Measurements from ENCODE around the gene VEPH1.

The VEPH1 gene

DNA sequence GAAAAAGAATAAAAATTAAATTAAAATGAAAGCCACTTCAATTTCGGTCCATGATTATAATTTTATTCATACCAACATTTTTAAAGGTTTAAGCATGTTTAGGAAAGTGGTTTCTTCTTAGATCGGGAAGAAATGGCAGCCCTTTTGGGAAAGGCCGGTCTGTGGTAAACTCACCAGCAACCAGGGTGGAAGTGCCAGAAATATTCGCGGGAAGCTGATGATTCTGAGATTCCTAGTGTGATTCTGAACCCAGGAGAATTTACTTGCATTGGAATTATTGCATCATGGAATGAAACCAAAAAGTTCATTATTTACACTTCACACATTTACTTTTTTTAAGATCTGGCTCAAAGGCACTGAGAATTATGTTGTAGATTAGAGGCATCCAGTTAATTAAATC is 246.1 kb downstream of the VEPH1 start:
- no peak for DNase-seq (ENCODE audit: low read depth)

DNA sequence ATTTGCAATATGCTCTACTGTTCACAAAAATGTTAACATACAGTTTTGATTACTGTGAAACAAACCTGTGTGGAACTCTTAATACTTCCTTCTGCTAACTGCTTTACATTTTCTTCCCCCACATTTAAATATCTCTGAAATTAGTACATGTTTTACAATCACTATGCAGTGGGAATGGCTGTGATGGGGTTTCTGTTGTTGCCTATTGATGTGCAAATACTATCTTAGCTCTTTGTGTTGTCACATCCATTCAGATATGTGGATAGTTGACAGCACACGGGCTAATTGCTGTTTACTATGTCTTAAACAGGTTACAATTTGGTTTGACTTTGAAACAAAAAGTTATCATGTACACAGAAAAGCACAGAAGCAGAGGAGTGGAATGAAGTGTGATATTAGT is 247.4 kb downstream of the VEPH1 start:
- DNase-seq (ENCODE audit: low read depth), result no peak

DNA sequence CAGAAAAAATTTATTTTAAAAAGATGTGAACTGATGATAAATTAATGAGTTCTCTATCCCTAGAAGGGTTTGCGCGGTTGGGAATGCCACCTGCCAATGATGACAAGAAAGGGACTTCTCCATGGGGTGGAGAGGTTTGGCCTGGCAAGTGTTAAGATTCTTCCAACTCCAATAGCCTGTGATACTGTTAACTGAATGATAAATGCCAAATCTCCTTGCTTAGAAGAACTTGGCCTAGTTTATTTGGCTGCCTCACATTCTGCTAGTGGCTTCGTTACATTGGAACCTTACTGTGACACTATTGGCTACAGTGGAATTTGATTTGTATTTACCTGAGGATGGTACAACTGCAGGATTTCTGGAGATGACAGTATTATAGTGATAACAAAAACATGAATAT is 251.5 kb downstream of the VEPH1 start:
- DNase-seq (ENCODE audit: low read depth), result no peak

DNA sequence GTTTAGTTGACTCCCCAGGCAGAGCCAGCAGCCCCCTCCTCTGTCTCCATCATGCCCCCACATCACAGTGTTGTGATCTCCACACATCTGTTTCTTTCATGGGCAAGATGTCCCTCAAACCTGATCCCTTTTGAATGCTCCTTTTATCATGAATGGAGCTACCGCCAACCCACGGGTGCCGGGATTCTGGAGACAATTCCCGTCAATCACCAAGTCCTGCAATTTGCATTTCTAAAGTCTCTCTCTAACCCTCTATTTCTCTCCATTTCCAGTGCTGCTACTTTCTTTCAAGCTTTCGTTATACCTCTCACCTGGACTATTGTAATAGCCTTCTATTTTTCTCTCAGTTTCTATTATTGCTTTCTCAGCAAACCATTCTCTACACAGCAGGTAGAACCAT is 253.6 kb downstream of the VEPH1 start:
- DNase-seq (ENCODE audit: low read depth), result no peak

DNA sequence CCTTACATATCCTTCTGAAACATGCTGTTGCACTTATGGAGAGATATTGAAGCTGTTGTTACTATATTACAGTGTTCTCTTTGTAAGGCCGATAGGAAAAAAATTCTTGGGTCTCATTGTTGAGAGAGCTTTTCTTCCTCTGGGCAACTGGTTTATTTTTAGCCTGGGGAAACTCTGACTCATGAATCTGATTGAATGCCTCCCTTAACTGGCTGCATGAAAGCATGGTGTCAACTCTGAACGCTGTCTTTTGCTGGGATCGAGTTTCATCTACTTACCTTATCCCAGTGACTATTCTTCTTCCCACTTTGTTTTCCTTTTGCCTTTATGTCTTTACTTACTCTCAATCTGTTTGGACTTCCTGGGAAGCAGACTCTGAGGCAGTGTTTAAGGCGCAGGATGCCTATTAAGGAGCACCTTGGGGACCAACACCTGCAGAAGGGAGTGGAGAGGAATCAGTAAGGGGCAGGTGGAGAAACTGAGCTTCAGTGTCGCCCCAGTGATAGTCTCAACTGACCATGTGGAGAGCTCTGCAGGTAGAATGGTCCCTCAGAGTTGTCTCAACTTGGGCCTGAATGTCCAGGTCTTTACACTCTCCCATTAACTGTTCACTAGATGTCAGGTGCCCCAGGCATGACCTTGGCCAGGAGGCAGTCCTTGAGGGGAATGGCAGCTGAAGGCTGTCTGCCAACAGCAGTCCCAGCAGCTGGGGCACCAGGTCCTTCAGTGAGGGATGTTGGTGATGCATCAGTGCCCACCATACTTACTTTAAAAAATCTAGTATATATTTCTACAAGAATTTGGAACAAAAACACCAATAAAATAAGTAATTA is 254.4 kb downstream of the VEPH1 start:
- peak; percentile 71 for DNase-seq (ENCODE audit: low read depth)

DNA sequence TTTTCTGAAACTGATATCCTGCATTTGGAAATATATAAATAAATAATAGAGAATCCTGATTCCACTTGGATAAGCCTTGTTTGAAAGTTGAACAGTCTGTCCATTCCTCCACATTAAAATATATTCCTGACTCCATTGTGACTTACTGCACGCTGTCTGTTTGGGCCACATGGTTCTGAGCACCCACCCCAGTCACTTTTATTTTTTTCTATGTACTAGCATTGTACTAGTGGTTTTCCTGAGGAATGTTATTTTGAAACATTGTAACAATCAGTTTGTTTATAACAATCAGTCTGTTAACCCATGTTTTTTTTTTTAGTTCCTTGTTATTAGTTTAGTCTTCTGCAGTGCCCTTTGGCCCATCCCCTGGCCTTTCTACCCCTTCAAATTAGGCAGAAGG is 255.8 kb downstream of the VEPH1 start:
- DNase-seq (ENCODE audit: low read depth), result no peak

DNA sequence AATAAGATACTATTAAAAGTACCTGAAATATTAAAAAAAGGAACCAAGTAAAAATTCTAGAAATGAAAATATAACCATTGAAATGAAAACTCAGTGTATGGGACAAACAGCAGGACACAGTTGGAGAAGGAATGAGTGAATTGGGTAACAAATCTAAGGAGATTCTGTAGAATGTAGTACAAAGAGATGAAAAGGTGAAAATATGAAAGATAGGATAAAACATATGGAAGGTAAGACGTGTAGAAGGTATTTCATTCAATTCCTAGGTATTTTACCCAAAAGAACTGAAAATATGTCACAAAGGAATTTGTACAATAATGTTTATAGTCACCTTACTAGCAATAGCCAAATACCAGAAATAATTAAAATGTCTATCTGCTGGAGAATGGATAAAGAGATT is 260.4 kb downstream of the VEPH1 start:
- DNase-seq (ENCODE audit: low read depth), result no peak

DNA sequence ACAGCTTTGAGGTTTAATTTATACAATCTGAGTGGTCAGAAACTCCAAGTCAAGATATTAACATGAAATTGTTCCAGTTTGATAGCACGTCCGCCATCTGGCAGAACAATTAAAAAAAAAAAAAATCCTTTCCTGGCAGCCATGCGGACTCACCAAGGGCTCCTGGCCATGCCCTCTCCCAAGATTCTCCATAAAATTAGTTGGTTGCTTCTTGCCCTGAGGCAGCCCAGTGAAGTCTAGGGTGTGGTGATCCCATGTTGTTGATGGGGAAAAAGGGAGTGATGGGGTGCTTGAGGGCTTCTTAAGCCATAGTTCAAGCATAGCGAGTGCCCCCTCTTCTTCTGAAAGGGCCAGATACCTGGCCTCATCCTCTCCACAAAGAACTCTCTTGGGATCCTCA is 261.6 kb downstream of the VEPH1 start:
- no peak for DNase-seq (ENCODE audit: low read depth)

DNA sequence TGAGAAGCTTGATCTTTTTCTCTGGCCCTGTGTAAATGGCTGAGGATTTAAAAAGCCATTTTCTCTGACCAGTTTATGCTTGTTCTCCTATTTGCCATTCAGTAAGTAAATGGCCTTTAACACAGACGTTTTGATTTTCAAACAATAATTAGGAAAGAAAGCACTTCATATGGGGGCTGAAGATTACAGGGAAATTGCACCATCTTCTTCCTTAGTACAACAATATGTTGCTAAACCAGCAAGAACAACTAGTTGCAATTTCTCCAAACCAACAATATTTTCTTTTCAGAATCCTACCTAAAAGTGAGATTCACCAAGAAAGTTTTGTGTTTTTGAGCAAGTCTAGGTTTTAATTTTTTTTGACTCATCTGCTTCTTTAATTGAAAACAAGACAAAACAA is 262.8 kb downstream of the VEPH1 start:
- no peak for DNase-seq (ENCODE audit: low read depth)

DNA sequence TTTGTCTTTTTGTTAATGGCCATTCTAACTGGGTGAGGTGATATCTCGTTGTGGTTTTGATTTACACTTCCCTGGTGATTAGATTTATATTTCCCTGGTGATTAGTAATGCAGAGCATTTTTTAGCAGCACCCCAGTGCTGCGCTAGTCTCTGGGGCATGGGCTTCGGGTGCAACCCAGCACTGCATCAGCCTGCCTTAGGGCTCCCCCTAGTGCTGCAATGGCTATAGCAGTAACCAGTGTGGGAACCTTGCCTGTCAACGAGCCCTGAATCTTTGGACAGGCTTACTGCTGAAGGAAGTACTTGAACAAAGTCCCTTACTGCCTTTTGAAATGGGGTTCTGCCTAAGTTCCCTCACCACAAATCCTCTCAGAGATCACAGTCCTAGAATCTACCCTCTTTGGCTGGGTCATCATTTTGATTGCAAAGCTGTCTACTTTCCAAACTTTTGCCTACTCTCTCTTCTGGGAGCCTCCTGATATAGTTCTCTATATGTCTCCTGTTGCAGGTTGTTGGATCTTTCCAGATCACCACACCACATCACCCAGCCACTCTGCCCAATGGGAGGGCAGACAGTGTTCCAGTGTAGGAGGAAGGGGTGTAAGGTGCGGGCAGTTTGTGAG is 264.0 kb downstream of the VEPH1 start:
- DNase-seq (ENCODE audit: low read depth), result no peak

DNA sequence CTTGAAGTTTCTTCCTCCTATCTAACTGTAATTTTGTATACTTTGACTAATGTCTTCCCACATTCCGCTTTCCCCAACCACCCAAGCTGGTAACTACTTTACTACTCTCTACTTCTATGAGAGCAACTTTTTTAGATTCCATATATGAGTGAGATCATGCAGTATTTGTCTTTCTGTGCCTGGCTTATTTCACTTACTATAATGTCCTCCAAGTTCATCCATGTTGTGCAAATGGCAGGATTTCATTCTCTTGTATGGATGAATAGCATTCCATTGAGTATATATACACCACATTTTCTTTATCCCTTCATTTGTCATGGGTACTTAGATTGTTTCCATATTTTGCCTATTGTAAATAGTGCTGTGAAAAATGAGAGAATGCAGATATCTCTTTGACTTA is 264.8 kb downstream of the VEPH1 start:
- DNase-seq (ENCODE audit: low read depth), result no peak

DNA sequence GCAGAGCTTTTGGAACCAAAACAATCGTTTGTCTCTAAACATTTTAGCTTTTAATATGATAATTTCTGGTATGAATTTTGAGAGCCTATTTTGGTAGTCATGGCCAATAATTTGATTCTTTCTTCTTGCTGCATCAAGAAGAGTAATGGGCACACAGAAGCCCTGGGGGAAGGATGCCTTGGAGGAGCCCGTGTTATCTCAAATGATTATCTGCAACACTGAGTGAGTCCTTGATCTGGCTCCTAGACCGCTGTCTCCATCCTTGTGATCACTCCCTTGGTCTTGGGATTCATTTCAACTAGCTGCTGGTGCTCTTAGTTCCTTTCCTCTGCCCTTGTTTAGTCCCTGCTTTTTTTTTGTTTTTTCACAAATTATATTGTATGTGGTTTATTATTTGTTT is 265.3 kb downstream of the VEPH1 start:
- DNase-seq (ENCODE audit: low read depth), result no peak

DNA sequence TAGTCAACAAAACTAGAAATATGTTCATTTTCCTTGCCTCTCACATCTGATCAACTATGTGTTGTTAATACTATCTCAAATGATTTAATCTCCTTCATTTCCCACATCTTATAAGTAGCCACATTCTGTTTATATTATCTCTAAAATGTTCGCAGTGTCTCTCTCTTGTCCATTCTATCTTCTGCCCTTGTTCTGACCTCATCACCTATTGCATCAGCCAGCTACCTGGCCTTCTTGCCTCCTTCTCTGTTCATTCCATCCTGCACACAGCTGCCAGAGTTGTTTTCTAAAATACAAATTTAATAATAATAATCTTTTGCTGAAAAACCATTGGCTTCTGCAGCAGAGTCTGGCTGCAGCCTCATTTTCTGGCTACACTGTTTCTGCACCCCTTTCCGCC is 267.9 kb downstream of the VEPH1 start:
- no peak for DNase-seq (ENCODE audit: low read depth)

DNA sequence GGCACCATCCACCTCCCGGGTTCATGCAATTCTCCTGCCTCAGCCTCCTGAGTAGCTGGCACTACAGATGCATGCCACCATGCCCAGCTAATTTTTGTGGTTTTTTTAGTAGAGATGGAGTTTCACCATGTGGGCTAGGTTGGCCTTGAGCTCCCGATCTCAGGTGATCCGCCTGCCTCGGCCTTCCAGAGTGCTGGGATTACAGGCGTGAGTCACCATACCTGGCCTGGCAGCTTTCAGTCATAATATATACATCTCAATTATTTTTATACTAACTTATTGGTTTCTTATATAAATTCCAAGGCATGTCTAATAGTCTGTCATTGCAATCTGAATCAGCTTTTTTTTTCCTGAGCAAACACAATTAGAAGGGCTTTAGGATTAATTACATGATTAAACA is 269.3 kb downstream of the VEPH1 start:
- no peak for DNase-seq (ENCODE audit: low read depth)

DNA sequence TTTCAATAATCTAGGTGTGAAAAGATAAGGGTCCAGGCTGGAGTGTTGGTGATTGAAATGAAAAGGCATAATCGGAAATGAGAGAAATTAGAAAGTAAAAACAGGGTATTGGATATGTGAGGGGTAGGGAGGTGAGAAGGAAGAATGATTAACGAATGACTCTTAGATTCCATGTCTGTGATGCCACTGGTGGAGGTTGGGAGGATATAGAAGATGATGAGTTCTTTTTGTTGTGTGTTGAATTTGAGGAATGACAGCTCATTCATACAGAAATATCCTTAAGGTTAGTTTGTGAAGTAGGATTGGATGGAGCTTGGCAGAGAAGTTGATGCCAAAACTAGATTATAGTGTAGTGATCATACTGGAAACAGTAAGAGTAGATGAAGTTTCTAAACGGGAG is 271.1 kb downstream of the VEPH1 start:
- DNase-seq (ENCODE audit: low read depth), result no peak

DNA sequence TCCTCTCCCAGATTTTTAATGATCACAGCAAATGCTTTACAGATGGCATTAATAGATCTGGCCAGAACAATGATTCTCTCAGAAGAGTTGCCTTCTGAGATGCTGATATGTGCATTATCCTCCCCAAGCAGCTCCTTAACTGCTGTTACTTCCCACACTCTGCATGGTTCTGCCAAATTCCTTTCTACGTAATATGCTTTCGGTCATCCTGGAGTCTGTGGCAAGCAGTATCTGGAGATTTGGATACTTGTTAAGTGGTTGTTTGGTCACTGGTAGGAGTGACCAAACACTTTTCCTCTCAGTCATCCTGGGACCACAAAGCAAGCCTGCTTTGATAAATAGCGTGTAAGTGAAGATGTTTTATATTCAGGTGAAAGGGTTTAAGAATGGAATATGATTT is 272.1 kb downstream of the VEPH1 start:
- peak; percentile 74 for DNase-seq (ENCODE audit: low read depth)

DNA sequence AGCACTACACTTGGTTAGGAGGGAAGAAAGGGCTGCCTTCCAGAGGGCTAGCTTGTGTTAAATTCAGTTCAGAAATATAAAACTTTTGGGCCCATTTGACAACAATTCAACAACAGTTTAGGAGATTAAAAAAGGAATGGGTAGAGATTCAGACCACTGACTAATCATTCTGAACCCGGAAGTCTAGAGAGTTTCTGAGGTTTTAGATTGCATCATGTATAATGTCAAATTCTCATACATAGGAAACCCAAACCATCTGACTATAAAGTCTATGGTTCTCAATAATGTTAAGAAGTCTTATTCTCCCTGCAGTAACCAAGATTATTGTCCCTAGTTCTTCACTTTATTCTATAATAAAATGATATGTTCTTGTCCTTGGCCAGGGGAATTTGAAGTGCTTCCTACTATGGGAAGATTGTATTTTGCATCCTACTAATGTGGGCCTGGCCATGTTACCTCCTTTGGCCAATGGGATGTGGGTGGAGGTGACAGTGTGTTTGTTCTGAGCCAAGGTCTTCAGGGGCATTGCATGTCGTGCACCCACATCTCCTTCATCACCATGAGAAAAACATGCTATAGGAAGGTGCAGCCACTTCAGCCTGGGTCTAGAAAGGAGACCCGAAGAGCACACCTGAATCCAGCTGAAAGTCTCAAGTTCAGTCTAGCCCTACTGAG is 276.9 kb downstream of the VEPH1 start:
- no peak for DNase-seq (ENCODE audit: low read depth)

DNA sequence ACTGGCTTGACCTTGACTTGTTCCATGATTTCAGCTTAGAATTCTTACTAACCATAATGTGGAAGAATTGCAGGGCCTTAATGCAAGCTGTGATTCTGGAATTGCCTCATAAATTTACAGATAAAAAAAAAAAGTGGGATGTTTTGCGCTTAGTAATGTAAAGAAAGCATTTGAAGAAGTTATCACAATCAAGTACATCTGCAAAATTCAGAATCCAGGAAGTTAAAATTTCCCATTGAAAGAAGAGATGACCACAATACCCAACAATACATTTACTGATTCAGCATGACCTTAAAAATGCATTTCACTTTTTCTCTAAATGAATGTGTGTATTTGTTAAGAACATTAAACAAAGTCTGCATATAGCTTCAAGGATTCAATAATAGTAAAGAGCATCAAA is 278.2 kb downstream of the VEPH1 start:
- DNase-seq (ENCODE audit: low read depth), result no peak

DNA sequence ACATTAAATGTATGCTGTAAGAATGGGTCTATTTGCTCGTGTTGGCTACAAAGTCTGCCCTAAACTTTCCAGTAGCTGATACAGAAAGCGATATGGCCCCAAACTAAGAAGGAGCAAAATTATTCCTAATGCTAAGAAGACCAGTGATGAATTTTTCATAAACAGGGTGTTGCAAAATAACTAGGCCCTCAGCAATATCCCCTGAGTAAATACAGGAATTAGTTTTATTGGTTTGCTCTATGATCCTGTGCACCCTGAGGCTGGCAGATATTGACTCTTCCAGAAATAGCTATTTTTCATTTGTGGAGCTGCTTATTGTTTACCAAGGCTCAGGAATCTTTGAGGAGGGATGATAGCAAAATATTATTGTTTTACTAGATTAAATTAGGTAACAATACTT is 282.3 kb downstream of the VEPH1 start:
- DNase-seq (ENCODE audit: low read depth), result no peak

DNA sequence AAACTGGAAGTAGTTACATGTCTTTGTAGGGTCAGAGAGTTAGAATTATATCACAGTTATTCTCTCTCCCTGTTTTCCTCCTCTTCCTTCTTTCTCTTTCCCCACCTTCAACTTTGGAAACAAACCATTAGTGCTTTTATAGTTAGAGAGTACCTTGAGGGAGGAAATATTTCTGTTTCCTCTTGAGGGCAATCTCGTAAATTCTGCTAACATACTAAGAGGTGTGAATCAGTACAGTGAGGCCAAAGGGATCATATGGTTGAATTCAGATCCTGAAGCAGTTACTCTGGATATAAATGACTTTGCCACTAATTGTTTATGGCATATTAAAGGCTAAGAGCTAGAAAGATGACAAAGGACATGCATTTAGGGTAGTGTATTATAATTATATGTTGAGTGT is 283.0 kb downstream of the VEPH1 start:
- no peak for DNase-seq (ENCODE audit: low read depth)

DNA sequence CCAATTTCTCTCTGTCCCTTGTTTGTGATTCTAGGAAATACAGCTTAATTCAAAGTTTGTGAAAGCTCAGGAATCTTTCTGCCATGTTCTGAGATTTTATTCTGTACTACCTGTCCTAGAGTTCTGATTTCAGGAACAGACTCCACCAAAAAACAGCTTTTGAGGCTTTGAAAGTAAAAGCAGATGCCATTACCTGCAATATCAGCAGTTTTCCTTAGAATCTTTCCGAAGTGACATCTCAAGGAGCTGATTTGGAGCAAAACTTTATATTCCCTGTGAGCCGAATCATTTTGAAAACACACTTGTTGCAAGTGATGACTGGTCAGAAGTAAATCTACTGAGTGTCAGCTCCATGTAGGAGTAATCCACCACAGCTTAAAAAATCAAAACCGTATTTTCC is 284.0 kb downstream of the VEPH1 start:
- DNase-seq (ENCODE audit: low read depth), result no peak

Data from GM04503 (cell line).